T-helper 2 cell treated with Interferon-gamma antibody and Interleukin-4, amounts not matched to agents 100 ng/mL and 5 ng/mL, for 36 hours (primary cell): ENCODE results near the gene TEC. TPM values are rescaled to one million over a fixed set of nuclear protein-coding genes. Genes with fewer than 3 reads are reported as not detected.

Experiments used
- intact Hi-C: fragments of 100-400 bp; cut with micrococcal nuclease; formaldehyde crosslinking; loops from one replicate; pipeline ENCODE4 v1.15.1; 2023
- total RNA-seq: library from RNA; stranded (reverse); gene quantifications from 2 replicates; pipeline ENCODE4 v1.2.3, GENCODE V29; 2022

TEC gene
- total RNA-seq, 1 donor from 2014 or later: 1.1 TPM

- intact Hi-C loops: loop anchor here (1.0 to 5.0 kb wide), 6 partner anchors 11 to 419 kb away; partner anchors contain the start of genes NFXL1 and SLAIN2
Measured at GRCh38 chr4:48127682-48128404, 141.8 kb downstream of the TEC start.

- intact Hi-C loops: loop anchor here (5.0 kb wide), 2 partner anchors 80 to 420 kb away; no protein-coding TSS in a partner anchor
Measured at GRCh38 chr4:48127231-48127630, 142.4 kb downstream of the TEC start.

- intact Hi-C loops: loop anchor here (5.0 kb wide), 2 partner anchors 79 to 421 kb away; no protein-coding TSS in a partner anchor
Measured at GRCh38 chr4:48126621-48127020, 143.0 kb downstream of the TEC start.

- intact Hi-C loops: loop anchor here (5.0 kb wide), 2 partner anchors 78 to 422 kb away; no protein-coding TSS in a partner anchor
Measured at GRCh38 chr4:48124870-48125269, 144.8 kb downstream of the TEC start.

GRCh38 chr4:48122756-48123155 lies 146.9 kb downstream of the TEC start:
- intact Hi-C loops: no loop called here

GRCh38 chr4:48121180-48121579 lies 148.5 kb downstream of the TEC start:
- intact Hi-C loops: no loop called here

GRCh38 chr4:48120132-48120531 lies 149.5 kb downstream of the TEC start:
- intact Hi-C loops: no loop called here

GRCh38 chr4:48119646-48120045 lies 150.0 kb downstream of the TEC start:
- intact Hi-C loops: no loop called here

- intact Hi-C loops: no loop called here
Measured at GRCh38 chr4:48118081-48118480, 151.6 kb downstream of the TEC start.

- intact Hi-C loops: no loop called here
Measured at GRCh38 chr4:48116582-48116981, 153.1 kb downstream of the TEC start.

GRCh38 chr4:48114412-48114811 lies 155.2 kb downstream of the TEC start:
- intact Hi-C loops: no loop called here

- intact Hi-C loops: no loop called here
Measured at GRCh38 chr4:48112017-48112667, 157.5 kb downstream of the TEC start.

GRCh38 chr4:48110452-48110978 lies 159.1 kb downstream of the TEC start:
- intact Hi-C loops: loop anchor here (2.0 kb wide), 1 partner anchor 28 kb away; no protein-coding TSS in a partner anchor

- intact Hi-C loops: loop anchor here (2.0 kb wide), 1 partner anchor 29 kb away; no protein-coding TSS in a partner anchor
Measured at GRCh38 chr4:48109413-48110263, 160.0 kb downstream of the TEC start.

GRCh38 chr4:48108309-48109073 lies 161.1 kb downstream of the TEC start:
- intact Hi-C loops: no loop called here

GRCh38 chr4:48105230-48105629 lies 164.4 kb downstream of the TEC start:
- intact Hi-C loops: no loop called here

GRCh38 chr4:48103483-48104139 lies 166.0 kb downstream of the TEC start:
- intact Hi-C loops: no loop called here

GRCh38 chr4:48102303-48102702 lies 167.3 kb downstream of the TEC start:
- intact Hi-C loops: no loop called here

- intact Hi-C loops: no loop called here
Measured at GRCh38 chr4:48100256-48100655, 169.4 kb downstream of the TEC start.

- intact Hi-C loops: no loop called here
Measured at GRCh38 chr4:48095441-48095840, 174.2 kb downstream of the TEC start.
